M059J (cell line): ENCODE measurements around the gene CHI3L2. TPM values are rescaled to one million over a fixed set of nuclear protein-coding genes. Genes with fewer than 3 reads are reported as not detected.
A peak's percentile ranks its signal among the peaks of the same experiment; 100 is the strongest.
"Not testable (repeated sequence)": the region's sequence is repeated elsewhere in the genome, so short reads cannot be mapped to it uniquely, and the experiment has no call there.

Experiments used
- DNase-seq: peaks from one replicate; pipeline ENCODE4 v3.0.0-alpha.2; 2012; ENCODE audit warnings: low read depth
- total RNA-seq: library from RNA; depleted of rRNA; stranded (reverse); fragments of >200 nt; shearing (Covaris generic); gene quantifications from 2 replicates; pipeline ENCODE4 v1.2.3, GENCODE V29; 2014

CHI3L2 gene
- total RNA-seq, 1 experiment from 2014 or later = 0.15 TPM

DNA sequence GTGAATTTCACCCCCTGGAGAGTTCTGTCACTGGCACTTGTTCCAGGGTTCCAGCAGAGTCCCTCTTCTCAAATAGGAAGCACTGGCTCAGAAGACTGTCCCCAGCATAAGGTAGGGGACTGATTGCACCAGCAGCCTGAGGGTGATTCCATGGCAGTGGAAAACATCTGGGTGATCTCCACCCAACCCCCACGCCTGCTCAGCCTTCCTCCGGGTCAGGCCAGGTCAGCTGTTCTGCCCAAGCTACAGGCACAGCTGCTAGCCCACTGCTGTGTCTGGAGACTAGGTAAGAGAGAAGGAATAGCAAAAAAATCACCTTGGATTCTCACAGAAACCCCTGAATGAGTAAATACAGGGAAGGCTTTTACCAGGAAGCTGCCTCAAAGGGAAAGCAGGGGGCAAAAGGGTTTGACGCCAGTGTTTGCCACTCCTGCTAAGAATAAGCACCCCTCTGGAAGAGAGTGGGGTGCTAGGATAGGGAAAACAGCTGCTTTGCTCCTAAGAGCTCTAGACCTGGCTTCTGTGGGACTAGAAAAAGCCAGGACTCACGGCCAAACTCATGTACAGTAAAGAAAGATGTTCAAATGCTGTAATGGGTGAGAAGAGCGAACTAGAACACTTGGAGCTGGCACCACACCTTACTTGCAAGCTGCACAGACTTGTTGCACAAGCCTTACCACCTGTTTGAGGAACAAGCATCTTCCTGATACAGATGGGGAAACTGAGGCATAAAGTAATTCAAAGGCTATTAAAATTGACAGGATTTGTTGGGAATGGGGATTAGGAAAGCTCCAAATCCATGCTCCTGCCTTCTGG is 26.0 kb upstream of the CHI3L2 start:
- DNase-seq = no peak

DNA sequence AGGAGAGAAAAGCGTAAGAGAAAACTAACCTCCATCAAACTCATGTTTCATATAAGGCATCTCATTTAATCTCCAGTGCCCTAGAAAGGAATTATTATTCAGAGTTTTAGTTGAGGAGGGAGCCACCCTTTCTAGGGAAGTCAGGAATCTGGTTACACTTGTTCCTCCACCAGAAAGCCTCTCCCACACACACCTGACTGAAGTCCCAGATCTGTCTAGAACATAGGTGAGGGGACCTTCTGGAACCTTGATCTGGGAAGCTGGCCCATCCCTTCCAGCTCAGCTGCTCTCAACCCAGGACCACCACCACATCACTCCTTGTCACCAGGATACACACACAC is 25.2 kb upstream of the CHI3L2 start:
- no peak for DNase-seq

DNA sequence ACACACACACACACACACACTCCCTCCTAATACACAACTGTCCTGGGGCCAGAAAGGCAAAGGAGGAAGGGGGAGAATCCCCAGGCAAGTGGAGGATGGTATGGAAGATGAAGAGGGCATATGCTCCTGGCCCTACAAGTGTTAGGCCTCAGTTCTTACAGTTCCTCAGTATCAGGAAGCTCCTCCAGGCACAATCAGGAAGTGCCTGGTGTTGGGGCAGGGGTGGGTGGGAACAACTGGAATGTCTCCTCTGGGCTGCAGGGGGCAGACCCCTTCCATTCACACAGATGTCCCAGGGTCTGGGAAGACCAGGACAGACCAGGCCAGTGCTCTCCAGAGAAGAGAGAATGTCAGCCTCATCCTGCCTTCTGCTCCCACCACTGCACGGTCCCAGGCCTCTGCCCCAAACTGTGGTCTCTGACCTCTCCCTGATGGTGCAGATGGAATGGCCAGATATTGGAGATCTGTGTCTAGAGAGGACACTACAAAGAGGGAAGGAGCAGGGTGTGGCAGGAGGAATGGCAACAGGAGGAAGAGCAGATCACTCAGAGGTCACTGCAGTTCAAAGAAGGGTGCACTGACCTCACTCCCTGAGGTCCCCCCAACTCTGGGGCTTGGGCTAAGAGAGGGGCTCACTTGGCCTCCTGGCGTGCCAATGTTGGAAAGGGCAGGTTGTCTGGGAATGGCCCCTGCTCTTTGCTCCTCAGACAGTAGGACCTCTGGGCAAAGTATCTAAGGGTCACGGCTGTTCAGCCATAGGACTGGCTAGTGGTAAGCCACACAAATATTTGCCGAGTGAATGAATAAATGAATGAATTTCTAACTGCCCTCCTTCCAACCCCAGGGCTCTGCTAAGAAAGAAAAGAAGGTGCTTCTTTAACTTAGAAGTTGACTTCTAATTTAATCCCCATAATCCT is 24.5 kb upstream of the CHI3L2 start:
- DNase-seq = peak; percentile 12

DNA sequence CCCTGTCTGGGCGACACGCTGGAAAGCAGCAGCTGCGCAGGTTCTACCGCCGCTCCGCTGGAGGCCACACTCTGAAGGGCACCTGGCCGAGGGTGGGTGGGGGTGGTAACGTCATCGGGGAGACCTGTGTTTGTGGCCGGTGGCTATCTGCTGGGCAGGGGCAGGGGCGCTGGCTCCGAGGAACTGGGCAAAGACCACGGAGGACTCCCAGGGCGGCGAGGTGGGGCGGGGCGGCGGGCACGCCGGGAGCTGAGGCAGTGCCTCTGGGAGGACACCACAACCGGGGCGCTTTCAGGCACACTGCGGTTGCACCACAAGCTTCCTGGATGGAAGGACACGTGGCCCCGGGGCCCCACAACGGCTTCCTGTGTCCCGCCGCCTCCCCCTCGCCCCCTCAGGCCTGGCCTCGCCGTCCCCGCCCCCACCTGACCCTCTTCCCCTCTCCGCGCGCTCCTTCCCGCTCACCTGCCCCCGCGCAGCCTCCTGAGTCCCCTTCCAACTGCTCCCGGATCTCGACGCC is 23.8 kb upstream of the CHI3L2 start:
- DNase-seq = peak; percentile 80

DNA sequence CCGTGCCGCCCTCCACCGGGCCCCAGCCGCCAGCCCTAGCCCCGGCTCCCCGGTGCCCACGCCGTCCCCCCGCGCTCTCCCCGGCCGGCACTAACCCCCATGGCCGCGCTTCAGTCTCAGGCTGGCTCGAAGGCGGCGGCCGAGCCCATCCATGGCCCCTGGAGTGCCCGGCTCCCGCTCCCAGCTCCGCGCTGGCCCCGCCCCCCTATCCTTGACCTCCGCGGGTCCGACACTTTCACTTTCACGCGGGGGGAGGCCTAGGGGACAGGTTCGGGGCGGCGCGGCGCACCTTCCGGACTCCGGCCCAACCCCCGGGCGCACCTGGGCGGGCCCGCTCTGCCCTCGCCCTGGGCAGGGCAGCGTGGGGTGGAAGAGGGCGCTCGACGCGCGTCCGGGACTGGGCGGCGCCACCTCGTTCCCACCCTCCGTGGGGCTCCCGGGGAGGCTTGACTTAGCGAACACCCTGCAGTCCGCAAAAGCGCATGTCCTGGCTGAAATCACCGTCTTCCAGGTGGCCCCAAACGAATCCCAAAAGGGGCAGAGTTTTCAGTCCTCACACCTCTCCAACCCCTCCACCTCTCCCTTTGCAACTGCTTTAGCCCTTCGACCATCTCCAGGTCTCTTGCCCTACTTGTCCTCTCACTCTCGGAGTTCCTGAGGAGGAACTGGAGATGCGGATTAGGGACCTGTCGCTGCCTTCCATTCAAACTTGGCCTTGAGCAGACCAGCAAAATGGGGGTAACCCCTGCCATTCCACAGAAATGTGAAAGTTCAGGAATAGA is 23.1 kb upstream of the CHI3L2 start:
- peak; percentile 15 for DNase-seq

DNA sequence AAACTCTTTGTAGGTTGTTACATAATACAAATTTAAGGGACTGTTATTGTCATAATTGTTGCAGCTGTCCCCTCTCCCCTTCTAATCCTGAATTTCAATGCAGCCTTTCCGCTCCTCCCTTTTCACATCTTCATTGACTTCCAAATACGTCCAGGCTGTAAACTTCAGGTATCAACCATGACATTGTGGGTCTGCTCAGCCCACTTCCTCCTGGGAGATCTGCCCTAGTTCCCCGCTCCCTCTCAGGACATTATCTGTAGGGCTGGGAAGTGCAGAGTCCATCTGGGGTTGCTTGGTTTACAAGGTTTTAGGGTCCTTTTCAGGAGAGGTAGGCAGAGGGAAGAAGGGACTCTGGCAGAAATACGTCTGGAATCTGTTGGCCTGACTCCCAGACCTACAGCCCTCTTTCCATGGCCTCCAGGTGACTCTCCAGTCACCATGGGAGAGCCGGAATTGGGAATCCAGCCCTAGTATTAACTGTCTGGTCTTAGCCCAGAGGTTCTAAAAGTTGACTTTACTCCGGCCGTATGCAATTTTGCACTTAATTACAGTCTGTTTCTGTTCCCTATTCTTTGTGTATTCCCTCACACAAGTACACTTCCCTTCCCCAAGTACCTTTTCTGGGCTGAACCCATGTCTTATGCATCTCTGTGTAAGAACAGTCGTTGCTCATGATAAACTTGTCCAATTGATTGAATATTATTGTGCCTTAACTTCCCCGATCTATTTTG is 22.4 kb upstream of the CHI3L2 start:
- peak; percentile 18 for DNase-seq

DNA sequence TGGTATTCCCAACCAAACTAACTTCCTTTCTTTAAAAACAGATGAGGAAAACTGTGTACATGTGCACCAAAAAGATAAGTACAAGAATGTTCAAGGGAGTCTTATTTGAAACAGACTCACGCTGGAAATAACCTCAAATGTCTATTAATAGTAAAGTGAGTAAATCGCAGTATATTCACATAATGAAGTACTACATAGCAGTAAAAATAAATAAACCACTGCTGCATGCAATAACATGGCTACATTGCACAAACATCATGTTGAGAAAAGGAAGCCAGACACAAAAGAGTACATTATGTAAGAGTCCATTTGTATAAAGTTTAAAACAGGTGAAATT is 21.8 kb upstream of the CHI3L2 start:
- no peak for DNase-seq

DNA sequence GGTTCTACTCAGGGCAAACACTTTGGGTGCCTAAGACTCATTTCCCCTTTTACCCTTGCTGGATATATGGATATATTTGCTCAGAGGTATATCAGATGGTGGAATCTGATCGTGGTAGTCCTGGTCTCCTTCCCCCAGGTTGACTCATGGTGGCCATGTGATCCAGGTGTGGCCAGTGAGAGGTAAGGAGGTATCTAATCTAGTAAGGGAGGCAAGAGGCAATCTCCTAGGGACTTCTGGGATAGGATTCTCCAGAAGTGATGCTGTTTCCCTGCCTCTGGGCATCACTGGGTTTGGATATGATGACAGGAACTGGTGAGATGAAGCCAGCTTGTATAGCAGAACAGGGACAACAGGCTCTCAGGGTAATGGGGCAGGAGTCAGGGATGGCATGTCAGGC is 18.6 kb upstream of the CHI3L2 start:
- DNase-seq = no peak

DNA sequence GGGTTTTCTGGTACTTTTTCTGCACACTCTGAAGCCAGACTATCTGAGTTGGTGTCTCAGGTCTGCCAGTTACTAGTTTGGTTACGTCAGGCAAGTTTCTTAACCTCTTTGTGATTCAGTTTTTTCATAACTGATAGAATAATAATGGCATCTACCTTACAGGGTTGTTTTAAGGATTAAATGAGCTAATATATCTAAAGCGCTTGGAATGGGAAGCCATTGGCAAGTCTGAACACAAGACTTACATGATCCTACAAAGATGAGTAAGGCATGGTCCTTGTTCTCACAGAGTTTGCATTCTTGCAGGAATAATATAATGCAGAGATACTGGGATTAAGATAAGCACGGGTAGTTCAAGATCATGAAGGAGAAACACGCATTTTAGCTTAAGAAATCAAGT is 17.9 kb upstream of the CHI3L2 start:
- DNase-seq = no peak

DNA sequence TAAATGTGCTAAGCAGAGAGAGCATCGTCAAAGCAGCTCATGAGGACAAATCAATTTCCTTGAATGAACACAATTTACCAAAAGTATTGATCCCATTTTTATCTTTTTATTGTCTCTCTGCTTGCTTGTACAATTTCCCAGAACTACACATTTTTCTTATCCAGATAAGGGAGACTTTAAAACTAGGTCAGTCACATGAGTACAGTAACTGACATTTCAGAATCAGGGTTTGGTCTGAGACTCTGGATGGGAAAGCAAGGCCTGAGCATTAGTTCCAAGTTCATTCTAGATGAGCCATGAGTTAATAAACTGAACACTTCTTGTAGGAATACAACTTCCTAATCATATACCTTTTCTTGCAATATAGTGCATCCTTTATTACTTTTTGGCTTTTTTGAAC is 15.6 kb upstream of the CHI3L2 start:
- DNase-seq = no peak

DNA sequence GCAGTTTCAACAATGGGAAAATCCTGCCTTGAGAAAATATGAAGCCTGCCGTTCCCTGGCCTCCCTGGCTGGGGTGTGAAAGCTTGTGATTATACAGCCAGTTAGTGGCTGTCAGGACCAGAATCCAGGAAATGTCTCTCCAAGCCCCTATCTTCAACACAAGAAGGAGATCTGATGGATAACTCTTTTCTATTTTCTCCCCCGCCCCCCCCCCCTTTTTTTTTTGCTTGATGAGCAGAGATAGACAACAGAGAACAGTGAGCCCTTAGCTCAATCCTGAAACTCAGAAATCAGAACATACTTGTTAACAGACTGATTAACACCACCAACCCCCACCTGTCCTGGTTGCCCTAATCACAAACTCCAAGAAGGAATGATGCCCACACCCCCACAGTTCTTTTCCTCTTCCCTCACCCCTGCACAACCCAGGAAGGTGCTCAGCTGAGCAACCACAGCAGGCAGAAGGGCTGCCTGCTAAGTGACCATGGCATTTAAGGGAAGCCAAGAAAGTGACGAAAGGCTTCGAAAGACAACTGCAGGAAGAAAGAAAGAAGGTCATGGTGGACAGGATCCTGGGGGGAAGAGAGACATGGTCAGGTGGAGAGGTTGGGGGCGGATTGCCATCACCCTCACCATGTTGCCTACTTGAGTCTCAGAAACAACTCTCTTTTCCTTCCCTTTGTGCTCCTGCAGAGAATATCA is 14.7 kb upstream of the CHI3L2 start:
- DNase-seq = no peak

DNA sequence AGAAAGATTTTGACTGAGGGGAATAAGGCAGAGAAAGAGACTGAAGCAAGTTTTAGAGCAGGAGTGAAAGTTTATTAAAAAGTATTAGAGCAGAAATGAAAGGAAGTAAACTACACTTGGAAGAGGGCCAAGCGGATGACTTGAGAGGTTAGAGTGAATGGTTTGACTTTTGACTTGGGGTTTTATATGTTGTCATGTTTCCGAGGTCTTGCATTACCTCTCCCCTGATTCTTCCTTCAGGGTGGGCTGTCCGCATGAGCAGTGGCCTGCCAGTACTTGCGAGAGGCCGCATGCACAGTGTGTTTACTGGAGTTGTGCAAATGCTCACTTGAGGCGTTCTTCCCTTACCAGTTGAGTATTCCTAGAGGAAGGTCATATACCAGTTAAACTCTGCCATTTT is 14.1 kb upstream of the CHI3L2 start:
- DNase-seq = no peak

DNA sequence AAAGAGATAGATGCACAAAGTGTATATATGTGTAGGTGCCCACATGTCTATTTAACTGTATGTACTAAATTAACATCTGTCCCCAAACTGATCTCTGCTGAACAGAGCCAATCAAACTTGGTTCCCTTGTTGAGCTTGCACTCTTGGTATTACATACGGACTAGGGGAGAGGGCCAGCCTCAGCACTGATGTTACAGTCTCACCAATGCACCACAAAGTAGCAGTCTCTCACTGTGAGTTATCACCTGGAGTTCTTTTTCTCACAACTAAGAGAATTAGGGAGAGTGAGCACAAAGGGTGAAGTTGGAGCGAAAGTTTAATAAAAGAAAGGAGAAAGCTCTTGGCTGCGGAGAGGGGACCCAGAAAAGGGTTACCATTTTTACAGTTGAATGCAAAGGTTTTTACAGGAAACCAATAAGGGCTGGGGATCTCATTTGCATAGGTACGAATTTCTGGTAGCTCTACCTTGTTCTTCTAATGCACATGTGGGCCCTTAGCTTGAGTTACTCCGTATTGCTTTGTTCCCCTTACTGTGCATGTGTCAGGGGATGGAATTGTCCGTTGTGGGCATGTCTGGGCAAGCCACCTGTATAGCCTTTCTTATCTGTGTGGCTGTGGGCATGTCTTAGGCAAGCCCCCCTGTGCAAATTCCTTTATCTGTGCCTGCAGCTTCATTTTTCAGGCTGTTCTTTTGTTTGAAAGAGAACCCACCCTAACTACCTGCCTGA is 13.3 kb upstream of the CHI3L2 start:
- DNase-seq = no peak

DNA sequence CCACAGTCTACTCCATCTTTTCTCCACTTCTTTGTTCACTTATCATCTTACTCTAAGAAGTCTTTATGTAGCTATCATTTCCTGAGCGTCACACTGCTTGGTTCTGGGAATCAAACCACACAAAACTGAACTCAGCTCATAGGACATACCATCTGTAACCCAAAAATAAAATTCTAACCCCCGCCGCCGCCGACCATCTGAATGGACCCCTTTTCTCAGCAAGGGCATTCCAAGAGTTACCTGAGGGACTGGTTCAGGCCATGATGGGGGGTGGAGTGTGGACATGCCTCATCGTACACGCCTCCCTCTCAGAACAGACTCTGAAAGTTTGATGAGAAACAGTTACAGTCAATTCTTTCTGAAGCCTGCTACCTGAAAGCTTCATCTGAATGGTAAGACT is 12.6 kb upstream of the CHI3L2 start:
- DNase-seq = no peak

DNA sequence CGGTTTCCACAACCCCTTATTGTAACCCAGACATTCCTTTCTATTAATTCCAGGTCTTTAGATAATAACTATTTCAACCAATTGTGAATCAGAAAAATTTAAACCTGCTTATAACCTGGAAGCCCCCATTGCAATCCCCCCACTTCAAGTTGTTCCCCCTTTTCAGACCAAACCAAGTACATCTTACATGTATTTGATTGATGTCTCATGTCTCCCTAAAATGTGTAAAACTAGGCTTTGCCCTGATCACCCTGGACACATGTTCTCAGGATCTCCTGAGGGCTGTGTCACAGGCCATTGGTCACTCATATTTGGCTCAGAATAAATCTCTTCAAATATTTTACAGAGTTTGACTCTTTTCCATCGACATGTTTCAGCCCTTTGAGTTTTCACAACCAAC is 12.2 kb upstream of the CHI3L2 start:
- DNase-seq = not testable (repeated sequence)

DNA sequence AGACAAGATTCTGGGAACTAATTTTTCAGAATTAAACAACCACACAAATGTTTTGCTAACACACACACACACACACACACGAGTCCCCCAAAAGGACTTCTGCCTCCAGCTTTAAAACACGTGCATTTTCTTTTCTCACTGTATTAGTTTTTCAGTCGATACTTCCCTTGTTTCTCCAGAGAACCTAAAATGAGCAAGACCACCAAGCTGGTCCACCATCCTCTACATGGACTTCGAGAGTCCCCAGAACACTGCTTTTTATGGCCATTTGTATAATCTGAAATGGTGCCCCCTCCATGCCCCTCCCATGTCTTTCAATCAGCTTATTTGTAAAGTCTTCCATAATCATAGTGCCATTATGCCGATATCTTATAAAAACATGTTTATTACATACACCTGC is 10.8 kb upstream of the CHI3L2 start:
- DNase-seq = no peak

DNA sequence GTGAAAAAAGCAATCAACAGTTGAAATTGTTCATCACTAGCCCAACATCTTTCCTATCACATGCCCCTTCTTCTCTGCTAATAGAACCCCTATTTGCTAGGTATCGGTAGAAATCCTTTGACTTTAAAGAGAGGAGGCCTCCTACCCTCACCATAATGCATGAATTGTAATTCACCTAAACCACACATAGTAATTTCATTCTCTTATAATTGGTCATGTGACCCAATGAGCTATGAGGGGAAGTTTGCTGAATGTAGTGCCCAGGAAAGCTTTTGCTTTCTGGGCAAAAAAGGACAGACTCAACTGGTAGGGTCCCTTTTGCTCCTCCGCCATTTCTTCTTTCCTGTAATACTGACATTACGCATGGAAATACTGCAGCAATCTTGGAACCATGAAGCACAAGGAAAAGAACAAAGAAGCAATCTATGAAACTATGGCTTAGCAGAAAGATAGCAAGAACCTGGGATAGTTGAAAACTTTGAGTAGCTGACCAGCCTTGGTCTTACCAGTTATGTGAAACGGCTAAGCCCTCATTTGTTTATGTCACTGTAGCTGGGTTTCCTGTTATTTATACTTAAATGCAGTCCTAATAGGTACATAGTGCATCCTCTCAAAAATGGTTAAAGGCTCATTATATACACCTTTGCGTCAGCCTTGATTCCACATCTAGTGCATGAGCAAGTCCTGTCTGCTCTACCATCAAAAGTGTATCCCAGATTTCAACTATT is 10.2 kb upstream of the CHI3L2 start:
- DNase-seq = no peak

DNA sequence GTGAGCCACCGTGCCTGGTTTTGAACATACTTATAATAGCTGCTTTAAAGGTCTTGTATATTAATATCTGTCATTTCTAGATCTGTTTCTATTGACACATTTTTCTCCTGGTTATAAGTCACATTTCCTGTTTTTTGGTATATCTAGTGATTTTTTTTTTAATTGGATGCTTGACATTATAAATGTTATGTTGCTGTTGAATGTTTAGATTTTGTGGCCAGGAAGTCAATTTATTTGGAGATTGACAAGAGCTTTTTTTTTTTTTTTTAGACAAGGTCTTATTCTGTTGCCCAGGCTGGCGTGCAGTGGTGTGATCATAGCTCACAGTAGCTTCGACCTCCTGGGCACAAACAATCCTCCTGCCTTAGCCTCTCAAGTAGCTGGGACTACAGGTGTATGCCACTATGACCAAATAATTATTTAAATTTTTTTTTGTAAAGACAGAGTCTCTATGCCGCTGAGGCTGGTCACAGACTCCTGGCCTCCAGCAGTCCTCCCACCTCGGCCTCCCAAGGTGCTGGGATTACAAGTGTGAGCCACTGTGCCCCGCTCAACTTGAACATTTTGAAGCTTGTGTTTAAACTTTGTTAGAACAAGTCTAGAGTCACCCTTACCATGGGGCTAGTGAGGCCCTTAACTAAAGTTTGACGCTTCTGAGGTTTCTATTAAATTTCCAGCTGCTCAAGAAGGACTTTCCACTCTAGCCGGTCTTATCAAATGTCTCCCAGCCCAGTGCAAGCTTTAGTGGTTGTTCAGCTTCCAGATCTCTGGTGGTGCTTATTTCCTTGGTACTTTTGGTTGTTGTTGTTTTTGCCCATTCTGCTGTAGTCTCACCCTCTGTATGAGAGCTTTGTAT is 8.6 kb upstream of the CHI3L2 start:
- no peak for DNase-seq
